Osteoblast (primary cell): Measurements from ENCODE around the gene SAMD8. TPM values are rescaled to one million over a fixed set of nuclear protein-coding genes. Genes with fewer than 3 reads are reported as not detected.
"Not testable (repeated sequence)": the region's sequence is repeated elsewhere in the genome, so short reads cannot be mapped to it uniquely, and the experiment has no call there.

Experiments
- DNase-seq: peaks from one replicate; pipeline ENCODE4 v3.0.0; 2011; ENCODE audit warnings: low spot score, mixed read lengths; ENCODE audit not compliant: insufficient read length; ENCODE audit errors: missing footprints
- H2AFZ ChIP-seq: 2 replicates; pipeline ENCODE4 v1.6.0; 2011; ENCODE audit warnings: mild to moderate bottlenecking, low read length
- H3K27ac ChIP-seq: 2 replicates; pipeline ENCODE4 v1.5.1; 2011; ENCODE audit warnings: mild to moderate bottlenecking, low read depth, low read length, moderate library complexity
- H3K27me3 ChIP-seq: 2 replicates; pipeline ENCODE4 v1.6.0; 2012; ENCODE audit warnings: mild to moderate bottlenecking, control low read depth, inconsistent platforms, low read length, moderate library complexity; ENCODE audit not compliant: insufficient read depth
- H3K36me3 ChIP-seq: 2 replicates; pipeline ENCODE4 v1.5.1; 2011; ENCODE audit warnings: mild to moderate bottlenecking, low read length, control low read depth, moderate library complexity; ENCODE audit not compliant: insufficient read depth
- H3K4me1 ChIP-seq: 2 replicates; pipeline ENCODE4 v1.5.1; 2011; ENCODE audit warnings: mild to moderate bottlenecking, low read length, control low read depth, moderate library complexity; ENCODE audit not compliant: insufficient read depth
- H3K4me2 ChIP-seq: 2 replicates; pipeline ENCODE4 v1.6.0; 2011; ENCODE audit warnings: mild to moderate bottlenecking, low read length; ENCODE audit not compliant: insufficient read depth
- H3K4me3 ChIP-seq: fragments of 200-600 bp; sonication (generic); 3 replicates; pipeline ENCODE4 v1.5.1; 2012; ENCODE audit warnings: mild to moderate bottlenecking, low read length, inconsistent platforms; ENCODE audit not compliant: insufficient read depth
- H3K79me2 ChIP-seq: 2 replicates; pipeline ENCODE4 v1.6.0; 2012; ENCODE audit warnings: mild to moderate bottlenecking, low read length, control low read depth, inconsistent platforms; ENCODE audit not compliant: insufficient read depth
- H3K9me3 ChIP-seq: 2 replicates; pipeline ENCODE4 v1.5.1; 2011; ENCODE audit warnings: low read depth, low read length, control low read depth
- H4K20me1 ChIP-seq: 2 replicates; pipeline ENCODE4 v1.6.0; 2012; ENCODE audit warnings: mild to moderate bottlenecking, low read length, control low read depth; ENCODE audit not compliant: insufficient read depth
- total RNA-seq: library from RNA; depleted of rRNA; stranded (reverse); fragments of >200 nt; gene quantifications from 2 replicates; pipeline ENCODE4 v1.2.3, GENCODE V29; 2012
- TF ChIP-seq, protein P1 (sequence below): IDR thresholded peaks from 2 replicates; pipeline ENCODE4 v1.5.1; 2011; ENCODE audit warnings: mild to moderate bottlenecking, low read depth, low read length, moderate library complexity; ENCODE audit errors: extremely low read depth

The SAMD8 gene
- total RNA-seq, 1 donor = 31.5 TPM

GRCh38 chr10:75123088-75123682 lies 11.7 kb downstream of the SAMD8 start:
- Histone ChIP-seq H2AFZ (no peak overlapping the region), H3K4me1 (peaks cover 13% of the 10 kb centered on the region), H3K36me3 (peaks cover 13% of the 10 kb centered on the region), H3K9me3 (no peaks in the 10 kb centered on the region), H3K27me3 (no peaks in the 10 kb centered on the region), H3K27ac (no peak overlapping the region), H3K4me2 (no peak overlapping the region), H4K20me1 (peaks cover 20% of the 10 kb centered on the region), H3K79me2 (peaks cover 90% of the 10 kb centered on the region), H3K4me3 (no peak overlapping the region)
- TF ChIP-seq, protein P1, sequence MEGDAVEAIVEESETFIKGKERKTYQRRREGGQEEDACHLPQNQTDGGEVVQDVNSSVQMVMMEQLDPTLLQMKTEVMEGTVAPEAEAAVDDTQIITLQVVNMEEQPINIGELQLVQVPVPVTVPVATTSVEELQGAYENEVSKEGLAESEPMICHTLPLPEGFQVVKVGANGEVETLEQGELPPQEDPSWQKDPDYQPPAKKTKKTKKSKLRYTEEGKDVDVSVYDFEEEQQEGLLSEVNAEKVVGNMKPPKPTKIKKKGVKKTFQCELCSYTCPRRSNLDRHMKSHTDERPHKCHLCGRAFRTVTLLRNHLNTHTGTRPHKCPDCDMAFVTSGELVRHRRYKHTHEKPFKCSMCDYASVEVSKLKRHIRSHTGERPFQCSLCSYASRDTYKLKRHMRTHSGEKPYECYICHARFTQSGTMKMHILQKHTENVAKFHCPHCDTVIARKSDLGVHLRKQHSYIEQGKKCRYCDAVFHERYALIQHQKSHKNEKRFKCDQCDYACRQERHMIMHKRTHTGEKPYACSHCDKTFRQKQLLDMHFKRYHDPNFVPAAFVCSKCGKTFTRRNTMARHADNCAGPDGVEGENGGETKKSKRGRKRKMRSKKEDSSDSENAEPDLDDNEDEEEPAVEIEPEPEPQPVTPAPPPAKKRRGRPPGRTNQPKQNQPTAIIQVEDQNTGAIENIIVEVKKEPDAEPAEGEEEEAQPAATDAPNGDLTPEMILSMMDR = no peak
- DNase-seq = no peak

DNA sequence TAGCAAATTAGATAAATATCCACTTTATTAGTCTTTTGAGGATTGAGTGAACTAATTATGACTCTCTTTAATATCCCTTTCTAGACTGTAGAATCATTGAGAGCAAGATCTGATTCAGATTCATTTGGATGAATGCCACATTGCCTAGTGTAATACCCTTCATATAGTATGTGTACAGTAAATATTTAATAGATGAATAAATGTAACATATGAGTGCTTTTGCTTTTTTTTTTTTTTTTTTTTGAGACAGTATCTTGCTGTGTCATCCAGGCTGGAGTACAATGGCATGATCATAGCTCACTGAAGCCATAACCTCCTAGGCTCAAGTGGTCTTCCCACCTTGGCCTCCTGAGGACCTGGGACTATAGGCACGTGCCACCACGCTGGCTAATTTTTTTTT lies 14.8 kb downstream of the SAMD8 start:
- no peaks in the 10 kb centered on the region for H3K9me3 ChIP-seq
- H3K4me3 ChIP-seq = no peak overlapping the region
- peaks cover 9% of the 10 kb centered on the region for H3K4me1 ChIP-seq
- peaks cover 80% of the 10 kb centered on the region for H3K79me2 ChIP-seq
- H3K4me2 ChIP-seq = no peak overlapping the region
- no peak for DNase-seq
- TF ChIP-seq, protein P1 = no peak
- no peak overlapping the region for H2AFZ ChIP-seq
- no peak overlapping the region for H3K27ac ChIP-seq
- peaks cover 11% of the 10 kb centered on the region for H4K20me1 ChIP-seq
- H3K36me3 ChIP-seq = peaks cover 13% of the 10 kb centered on the region
- H3K27me3 ChIP-seq = no peaks in the 10 kb centered on the region

DNA sequence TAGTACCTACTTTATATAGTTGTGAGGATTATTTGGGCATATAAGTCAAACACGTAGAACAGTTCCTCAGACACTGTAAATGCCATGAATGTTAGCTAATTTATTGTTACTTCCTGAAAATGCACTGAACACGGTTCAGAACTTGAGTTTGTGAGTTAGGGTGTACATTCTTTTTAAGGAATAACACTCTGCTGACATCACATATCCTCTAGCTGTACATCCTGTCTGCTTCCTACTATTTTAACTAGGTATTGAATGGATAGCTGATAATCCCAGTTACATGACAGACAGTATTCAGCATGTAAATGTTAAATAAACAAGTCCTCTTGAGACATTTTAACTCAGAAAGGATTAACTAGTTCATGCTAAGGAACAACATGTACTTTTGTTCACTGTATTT lies 16.0 kb downstream of the SAMD8 start:
- no peak overlapping the region for H2AFZ ChIP-seq
- H3K4me2 ChIP-seq = no peak overlapping the region
- H3K4me3 ChIP-seq = no peak overlapping the region
- H3K79me2 ChIP-seq = peaks cover 79% of the 10 kb centered on the region
- TF ChIP-seq, protein P1 = no peak
- H3K36me3 ChIP-seq = peaks cover 13% of the 10 kb centered on the region
- DNase-seq = no peak
- no peaks in the 10 kb centered on the region for H3K27me3 ChIP-seq
- H4K20me1 ChIP-seq = peaks cover 11% of the 10 kb centered on the region
- H3K4me1 ChIP-seq = peaks cover 9% of the 10 kb centered on the region
- H3K9me3 ChIP-seq = no peaks in the 10 kb centered on the region
- no peak overlapping the region for H3K27ac ChIP-seq

GRCh38 chr10:75128985-75129384 lies 17.5 kb downstream of the SAMD8 start:
- H2AFZ ChIP-seq, H4K20me1 ChIP-seq, H3K27ac ChIP-seq, H3K4me2 ChIP-seq, DNase-seq, H3K9me3 ChIP-seq, H3K4me1 ChIP-seq, H3K27me3 ChIP-seq, H3K4me3 ChIP-seq: not testable (repeated sequence)
- Histone ChIP-seq H3K36me3 (peaks cover 10% of the 10 kb centered on the region), H3K79me2 (peaks cover 79% of the 10 kb centered on the region)
